H1 (cell line): Measurements from ENCODE around the gene NFXL1.

ENCODE experiments used
- GTF2F1 ChIP-seq: IDR thresholded peaks from 2 replicates; pipeline ENCODE4 v1.6.1; 2012; ENCODE audit warnings: low read depth, low read length, improper control_type of control experiment, borderline replicate concordance
- KDM1A ChIP-seq: fragments of 200-600, 300-600 bp; sonication (generic); IDR thresholded peaks from 2 replicates; pipeline ENCODE4 v1.7.1; 2016; ENCODE audit warnings: mild to moderate bottlenecking, low read length, borderline replicate concordance
- MAX ChIP-seq: IDR thresholded peaks from 2 replicates; pipeline ENCODE4 v1.6.1; 2012; ENCODE audit warnings: inconsistent platforms
- POLR2A ChIP-seq, 2 experiments: IDR thresholded peaks; 1 replicate in 1 of 2; 2 replicates in 1 of 2; pipeline ENCODE4 v1.6.1; 2011; ENCODE audit warnings: low read depth in 2 of 2, low read length in 2 of 2, mild to moderate bottlenecking in 2 of 2; ENCODE audit errors: control extremely low read depth in 1 of 2
- RFX5 ChIP-seq: IDR thresholded peaks from 2 replicates; pipeline ENCODE4 v1.6.1; 2011; ENCODE audit warnings: low read depth, low read length, improper control_type of control experiment, borderline replicate concordance
- TF ChIP-seq, protein P1 (sequence below), 3 experiments: IDR thresholded peaks; 1 replicate in 2 of 3; 2 replicates in 1 of 3; pipeline versions ENCODE4 v1.5.1 to v1.6.1; 2011; ENCODE audit warnings: low read length in 3 of 3, mild to moderate bottlenecking in 3 of 3, inconsistent platforms in 2 of 3, low read depth in 1 of 3, moderate library complexity in 1 of 3; ENCODE audit not compliant: insufficient read depth in 1 of 3; ENCODE audit errors: control extremely low read depth in 1 of 3

- TF ChIP-seq POLR2A (IDR thresholded peaks at IDR 0.05; ENCODE audit: control extremely low read depth in 1 of 2, low read depth in 2 of 2, low read length in 2 of 2) (no peak), MAX (no peak), KDM1A (no peak), GTF2F1 (no peak), RFX5 (no peak)
- TF ChIP-seq, protein P1, sequence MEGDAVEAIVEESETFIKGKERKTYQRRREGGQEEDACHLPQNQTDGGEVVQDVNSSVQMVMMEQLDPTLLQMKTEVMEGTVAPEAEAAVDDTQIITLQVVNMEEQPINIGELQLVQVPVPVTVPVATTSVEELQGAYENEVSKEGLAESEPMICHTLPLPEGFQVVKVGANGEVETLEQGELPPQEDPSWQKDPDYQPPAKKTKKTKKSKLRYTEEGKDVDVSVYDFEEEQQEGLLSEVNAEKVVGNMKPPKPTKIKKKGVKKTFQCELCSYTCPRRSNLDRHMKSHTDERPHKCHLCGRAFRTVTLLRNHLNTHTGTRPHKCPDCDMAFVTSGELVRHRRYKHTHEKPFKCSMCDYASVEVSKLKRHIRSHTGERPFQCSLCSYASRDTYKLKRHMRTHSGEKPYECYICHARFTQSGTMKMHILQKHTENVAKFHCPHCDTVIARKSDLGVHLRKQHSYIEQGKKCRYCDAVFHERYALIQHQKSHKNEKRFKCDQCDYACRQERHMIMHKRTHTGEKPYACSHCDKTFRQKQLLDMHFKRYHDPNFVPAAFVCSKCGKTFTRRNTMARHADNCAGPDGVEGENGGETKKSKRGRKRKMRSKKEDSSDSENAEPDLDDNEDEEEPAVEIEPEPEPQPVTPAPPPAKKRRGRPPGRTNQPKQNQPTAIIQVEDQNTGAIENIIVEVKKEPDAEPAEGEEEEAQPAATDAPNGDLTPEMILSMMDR (IDR thresholded peaks at IDR 0.05; ENCODE audit: control extremely low read depth in 1 of 3, insufficient read depth in 1 of 3, low read depth in 1 of 3, low read length in 3 of 3) = no peak
These were observed 25.1 kb upstream of the NFXL1 start for GRCh38 chr4:47939456-47939855.
